SK-N-SH treated with all-trans-retinoic acid at 6 μM for 48 hours (cell line): ENCODE results near the gene UNCX.

Source experiments
- ATAC-seq: fragments of 200-7000 bp; cut with Tn5 transposase; 3 replicates; pipeline ENCODE4 v1.9.1; 2020; ENCODE audit warnings: mild to moderate bottlenecking, moderate library complexity
- ARNTL ChIP-seq: fragments of 450-650 bp; formaldehyde crosslinking; IDR thresholded peaks from 2 replicates; pipeline ENCODE4 v1.5.0; 2020; ENCODE audit warnings: low read depth, mild to moderate bottlenecking, moderate library complexity, borderline replicate concordance
- CSDC2 ChIP-seq: fragments of 250-450 bp; sonication (Bioruptor Pico); IDR thresholded peaks from 2 replicates; pipeline ENCODE4 v1.5.0; 2020; ENCODE audit warnings: mild to moderate bottlenecking, moderate library complexity
- ESRRG ChIP-seq: fragments of 250-450 bp; sonication (Bioruptor Pico); IDR thresholded peaks from 2 replicates; pipeline ENCODE4 v1.6.1; 2021; ENCODE audit warnings: mild to moderate bottlenecking
- ISL1 ChIP-seq: fragments of 250-450 bp; sonication (Bioruptor Pico); IDR thresholded peaks from 2 replicates; pipeline ENCODE4 v2.1.2; 2022; ENCODE audit warnings: mild to moderate bottlenecking, moderate library complexity
- OSR1 ChIP-seq: fragments of 250-450 bp; sonication (Bioruptor Pico); IDR thresholded peaks from 2 replicates; pipeline ENCODE4 v1.8.0; 2022; ENCODE audit warnings: moderate library complexity, mild to moderate bottlenecking, inconsistent platforms
- PPARA ChIP-seq: fragments of 250-450 bp; sonication (Bioruptor Pico); IDR thresholded peaks from 2 replicates; pipeline ENCODE4 v1.5.0; 2020; ENCODE audit warnings: mild to moderate bottlenecking, borderline replicate concordance
- RARB ChIP-seq: fragments of 250-450 bp; sonication (Bioruptor Pico); IDR thresholded peaks from 2 replicates; pipeline ENCODE4 v1.8.0; 2021; ENCODE audit warnings: mild to moderate bottlenecking, moderate library complexity
- SNAI2 ChIP-seq: fragments of 250-450 bp; sonication (Bioruptor Pico); IDR thresholded peaks from 2 replicates; pipeline ENCODE4 v1.5.0; 2020; ENCODE audit warnings: mild to moderate bottlenecking, moderate library complexity
- TCF4 ChIP-seq: fragments of 250-450 bp; sonication (Bioruptor Pico); IDR thresholded peaks from 2 replicates; pipeline ENCODE4 v1.8.0; 2021; ENCODE audit warnings: mild to moderate bottlenecking, moderate library complexity, borderline replicate concordance
- TOX ChIP-seq: fragments of 250-450 bp; sonication (Bioruptor Pico); IDR thresholded peaks from 2 replicates; pipeline ENCODE4 v1.8.0; 2021; ENCODE audit warnings: mild to moderate bottlenecking, moderate library complexity, borderline replicate concordance
- TSHZ2 ChIP-seq: fragments of 250-450 bp; sonication (Bioruptor Pico); IDR thresholded peaks from 2 replicates; pipeline ENCODE4 v1.5.0; 2020; ENCODE audit warnings: mild to moderate bottlenecking, moderate library complexity
- ZC3H10 ChIP-seq: fragments of 250-450 bp; sonication (Bioruptor Pico); IDR thresholded peaks from 2 replicates; pipeline ENCODE4 v1.5.1; 2021; ENCODE audit warnings: mild to moderate bottlenecking, moderate library complexity
- ZFP3 ChIP-seq: fragments of 250-450 bp; sonication (Bioruptor Pico); IDR thresholded peaks from 2 replicates; pipeline ENCODE4 v1.5.0; 2020; ENCODE audit warnings: mild to moderate bottlenecking, moderate library complexity
- ZFP30 ChIP-seq: fragments of 450-650 bp; formaldehyde crosslinking; IDR thresholded peaks from 2 replicates; pipeline ENCODE4 v1.5.0; 2022; ENCODE audit warnings: mild to moderate bottlenecking, moderate library complexity
- ZNF565 ChIP-seq: fragments of 450-650 bp; formaldehyde crosslinking; conservative IDR thresholded peaks from 2 replicates; pipeline ENCODE4 v1.5.0; 2020; ENCODE audit warnings: low read depth, mild to moderate bottlenecking, moderate library complexity
- ZNF70 ChIP-seq: fragments of 450-650 bp; formaldehyde crosslinking; IDR thresholded peaks from 2 replicates; pipeline ENCODE4 v1.5.0; 2020; ENCODE audit warnings: mild to moderate bottlenecking, moderate library complexity
- ZNF8 ChIP-seq: fragments of 450-650 bp; formaldehyde crosslinking; IDR thresholded peaks from 2 replicates; pipeline ENCODE4 v1.5.0; 2020; ENCODE audit warnings: mild to moderate bottlenecking, moderate library complexity
- TF ChIP-seq, protein P1 (sequence below): fragments of 250-450 bp; sonication (Bioruptor Pico); IDR thresholded peaks from 2 replicates; pipeline ENCODE4 v1.8.0; 2021; ENCODE audit warnings: low read depth, mild to moderate bottlenecking, moderate library complexity, borderline replicate concordance
- TF ChIP-seq, protein P2 (sequence below): fragments of 250-450 bp; sonication (Bioruptor Pico); IDR thresholded peaks from 2 replicates; pipeline ENCODE4 v1.8.0; 2020; ENCODE audit warnings: mild to moderate bottlenecking, moderate library complexity, borderline replicate concordance
- TF ChIP-seq, protein P3 (sequence below): fragments of 250-450 bp; sonication (Bioruptor Pico); IDR thresholded peaks from 2 replicates; pipeline ENCODE4 v1.5.1; 2021; ENCODE audit warnings: mild to moderate bottlenecking, moderate library complexity

The UNCX gene

DNA sequence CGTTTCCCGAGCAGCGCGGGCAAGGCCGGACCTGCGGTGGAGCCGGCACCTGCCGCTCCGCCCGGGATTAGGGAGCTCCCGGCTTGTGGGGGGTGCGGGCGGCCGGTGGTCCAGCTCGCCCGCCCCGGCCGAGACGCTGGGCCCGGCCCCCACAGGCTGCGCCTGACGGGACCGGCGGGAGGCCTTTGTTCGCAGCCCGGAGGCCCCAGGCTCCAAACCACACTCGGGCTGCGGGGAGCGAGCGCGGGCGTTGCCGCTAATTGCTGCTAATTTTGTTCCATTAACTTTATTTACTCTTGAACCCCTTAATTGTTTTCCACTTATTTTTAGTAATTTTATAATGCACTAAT is 9.6 kb downstream of the UNCX start:
- ATAC-seq = no peak
- TF ChIP-seq ZNF70 (CRISPR knock-in tag) (no peak), TOX (CRISPR knock-in tag) (no peak), ZC3H10 (no peak), ZNF8 (no peak), SNAI2 (no peak), ESRRG (CRISPR knock-in tag) (no peak), CSDC2 (no peak), TCF4 (no peak), ZFP3 (CRISPR knock-in tag) (no peak), PPARA (CRISPR knock-in tag) (no peak), ZFP30 (CRISPR knock-in tag) (no peak), ARNTL (CRISPR knock-in tag) (no peak), ZNF565 (no peak), OSR1 (CRISPR knock-in tag) (no peak)
- TF ChIP-seq, protein P1, sequence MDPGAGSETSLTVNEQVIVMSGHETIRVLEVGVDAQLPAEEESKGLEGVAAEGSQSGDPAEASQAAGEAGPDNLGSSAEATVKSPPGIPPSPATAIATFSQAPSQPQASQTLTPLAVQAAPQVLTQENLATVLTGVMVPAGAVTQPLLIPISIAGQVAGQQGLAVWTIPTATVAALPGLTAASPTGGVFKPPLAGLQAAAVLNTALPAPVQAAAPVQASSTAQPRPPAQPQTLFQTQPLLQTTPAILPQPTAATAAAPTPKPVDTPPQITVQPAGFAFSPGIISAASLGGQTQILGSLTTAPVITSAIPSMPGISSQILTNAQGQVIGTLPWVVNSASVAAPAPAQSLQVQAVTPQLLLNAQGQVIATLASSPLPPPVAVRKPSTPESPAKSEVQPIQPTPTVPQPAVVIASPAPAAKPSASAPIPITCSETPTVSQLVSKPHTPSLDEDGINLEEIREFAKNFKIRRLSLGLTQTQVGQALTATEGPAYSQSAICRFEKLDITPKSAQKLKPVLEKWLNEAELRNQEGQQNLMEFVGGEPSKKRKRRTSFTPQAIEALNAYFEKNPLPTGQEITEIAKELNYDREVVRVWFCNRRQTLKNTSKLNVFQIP (CRISPR knock-in tag) = no peak
- TF ChIP-seq, protein P2, sequence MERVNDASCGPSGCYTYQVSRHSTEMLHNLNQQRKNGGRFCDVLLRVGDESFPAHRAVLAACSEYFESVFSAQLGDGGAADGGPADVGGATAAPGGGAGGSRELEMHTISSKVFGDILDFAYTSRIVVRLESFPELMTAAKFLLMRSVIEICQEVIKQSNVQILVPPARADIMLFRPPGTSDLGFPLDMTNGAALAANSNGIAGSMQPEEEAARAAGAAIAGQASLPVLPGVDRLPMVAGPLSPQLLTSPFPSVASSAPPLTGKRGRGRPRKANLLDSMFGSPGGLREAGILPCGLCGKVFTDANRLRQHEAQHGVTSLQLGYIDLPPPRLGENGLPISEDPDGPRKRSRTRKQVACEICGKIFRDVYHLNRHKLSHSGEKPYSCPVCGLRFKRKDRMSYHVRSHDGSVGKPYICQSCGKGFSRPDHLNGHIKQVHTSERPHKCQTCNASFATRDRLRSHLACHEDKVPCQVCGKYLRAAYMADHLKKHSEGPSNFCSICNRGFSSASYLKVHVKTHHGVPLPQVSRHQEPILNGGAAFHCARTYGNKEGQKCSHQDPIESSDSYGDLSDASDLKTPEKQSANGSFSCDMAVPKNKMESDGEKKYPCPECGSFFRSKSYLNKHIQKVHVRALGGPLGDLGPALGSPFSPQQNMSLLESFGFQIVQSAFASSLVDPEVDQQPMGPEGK (CRISPR knock-in tag) = no peak
- TF ChIP-seq, protein P3, sequence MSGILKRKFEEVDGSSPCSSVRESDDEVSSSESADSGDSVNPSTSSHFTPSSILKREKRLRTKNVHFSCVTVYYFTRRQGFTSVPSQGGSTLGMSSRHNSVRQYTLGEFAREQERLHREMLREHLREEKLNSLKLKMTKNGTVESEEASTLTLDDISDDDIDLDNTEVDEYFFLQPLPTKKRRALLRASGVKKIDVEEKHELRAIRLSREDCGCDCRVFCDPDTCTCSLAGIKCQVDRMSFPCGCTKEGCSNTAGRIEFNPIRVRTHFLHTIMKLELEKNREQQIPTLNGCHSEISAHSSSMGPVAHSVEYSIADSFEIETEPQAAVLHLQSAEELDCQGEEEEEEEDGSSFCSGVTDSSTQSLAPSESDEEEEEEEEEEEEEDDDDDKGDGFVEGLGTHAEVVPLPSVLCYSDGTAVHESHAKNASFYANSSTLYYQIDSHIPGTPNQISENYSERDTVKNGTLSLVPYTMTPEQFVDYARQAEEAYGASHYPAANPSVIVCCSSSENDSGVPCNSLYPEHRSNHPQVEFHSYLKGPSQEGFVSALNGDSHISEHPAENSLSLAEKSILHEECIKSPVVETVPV (CRISPR knock-in tag) = no peak

DNA sequence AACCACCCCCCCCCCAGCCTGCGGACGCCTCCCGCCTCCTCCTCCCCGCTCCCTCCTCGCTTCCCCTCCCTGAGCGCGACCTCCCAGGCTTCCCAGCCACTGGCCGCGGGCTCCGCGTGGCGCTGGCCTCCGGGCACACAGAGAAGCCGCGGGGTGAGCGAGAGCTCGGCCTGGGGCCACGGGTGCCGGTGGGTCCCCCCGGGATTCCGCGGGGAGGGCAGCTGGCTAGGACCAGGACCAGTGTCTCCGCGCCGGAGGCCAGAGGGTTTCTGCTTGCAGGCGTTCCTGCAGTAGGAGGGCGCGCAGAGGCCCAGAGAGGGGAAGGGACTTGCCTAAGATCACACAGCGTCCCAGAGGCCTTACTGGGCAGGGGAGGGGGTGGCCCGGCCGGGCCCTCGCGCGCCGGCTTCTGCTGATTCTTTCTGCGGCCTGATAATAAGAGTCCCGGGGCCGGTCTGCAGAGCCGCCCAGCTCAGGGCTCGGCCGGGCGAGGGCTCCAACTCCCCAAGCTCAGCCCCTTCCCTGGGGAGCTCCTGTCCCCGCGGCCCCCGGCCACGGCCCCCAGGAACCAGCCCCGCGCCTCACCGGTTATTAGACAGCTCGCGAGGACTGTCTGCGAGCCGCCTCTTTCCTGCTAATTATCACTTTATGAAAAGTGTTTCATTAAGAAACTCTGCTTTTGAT is 10.1 kb downstream of the UNCX start:
- no peak for ATAC-seq
- TF ChIP-seq CSDC2 (no peak), OSR1 (CRISPR knock-in tag) (no peak), TOX (CRISPR knock-in tag) (no peak), RARB (no peak), ZNF565 (no peak), TCF4 (no peak), ZC3H10 (no peak), SNAI2 (no peak), ZNF70 (CRISPR knock-in tag) (no peak)
- TF ChIP-seq, protein P1 (CRISPR knock-in tag) = no peak
- TF ChIP-seq, all 23 proteins: peak for 0

GRCh38 chr7:1243290-1243963 is 10.8 kb downstream of the UNCX start:
- ATAC-seq = no peak
- TF ChIP-seq TSHZ2 (CRISPR knock-in tag) (no peak), ESRRG (CRISPR knock-in tag) (no peak), CSDC2 (no peak), TOX (CRISPR knock-in tag) (no peak), OSR1 (CRISPR knock-in tag) (no peak), ISL1 (no peak), ZNF565 (no peak), ZFP3 (CRISPR knock-in tag) (no peak), ZC3H10 (no peak), PPARA (CRISPR knock-in tag) (no peak)
- TF ChIP-seq, protein P3 (CRISPR knock-in tag) = no peak
- TF ChIP-seq, protein P2 (CRISPR knock-in tag) = no peak
- TF ChIP-seq, protein P1 (CRISPR knock-in tag) = no peak
